ENCODE data around the gene ASPN.

ASPN gene

GRCh38 chr9:92494856-92495255 is 12.6 kb upstream of the ASPN start:
- DNase-seq (ENCODE audit: low read depth, low spot score), result no peak

GRCh38 chr9:92493749-92494387 is 11.6 kb upstream of the ASPN start:
- no peaks in the 10 kb centered on the region for H3K9me3 ChIP-seq (ENCODE audit: insufficient read depth, low read length)
- H3K4me1 ChIP-seq (ENCODE audit: insufficient read depth, insufficient read length), result no peaks in the 10 kb centered on the region
- H3K4me3 ChIP-seq (ENCODE audit: insufficient read length, low read depth), result no peak overlapping the region
- TF ChIP-seq ZNF274 (IDR thresholded peaks at IDR 0.05; ENCODE audit: low read depth, low read length) (no peak), SUZ12 (IDR thresholded peaks at IDR 0.05; ENCODE audit: extremely low read depth, insufficient read depth, insufficient read length) (no peak), YY1 (IDR thresholded peaks at IDR 0.05; ENCODE audit: insufficient read depth, insufficient read length) (no peak)
- H3K27me3 ChIP-seq (ENCODE audit: insufficient read depth, insufficient read length), result no peaks in the 10 kb centered on the region
- no peak for DNase-seq (ENCODE audit: low read depth, low spot score)
- no peak overlapping the region for H3K9ac ChIP-seq (ENCODE audit: insufficient read length, low read depth)
- no peaks in the 10 kb centered on the region for H3K36me3 ChIP-seq (ENCODE audit: insufficient read depth, insufficient read length, low read length)

More at GRCh38 chr9:92494856-92495255, 12.6 kb upstream of the ASPN start:
- no peaks in the 10 kb centered on the region for H3K4me1 ChIP-seq (ENCODE audit: insufficient read depth, insufficient read length)
- TF ChIP-seq YY1 (IDR thresholded peaks at IDR 0.05; ENCODE audit: insufficient read depth, insufficient read length) (no peak), ZNF274 (IDR thresholded peaks at IDR 0.05; ENCODE audit: low read depth, low read length) (no peak), SUZ12 (IDR thresholded peaks at IDR 0.05; ENCODE audit: extremely low read depth, insufficient read depth, insufficient read length) (no peak)
- H3K9ac ChIP-seq (ENCODE audit: insufficient read length, low read depth), result no peak overlapping the region
- H3K36me3 ChIP-seq (ENCODE audit: insufficient read depth, insufficient read length, low read length), result no peaks in the 10 kb centered on the region
- H3K9me3 ChIP-seq (ENCODE audit: insufficient read depth, low read length), result no peaks in the 10 kb centered on the region
- no peak overlapping the region for H3K4me3 ChIP-seq (ENCODE audit: insufficient read length, low read depth)
- H3K27me3 ChIP-seq (ENCODE audit: insufficient read depth, insufficient read length), result no peaks in the 10 kb centered on the region

GRCh38 chr9:92492781-92493401 is 10.6 kb upstream of the ASPN start:
- no peaks in the 10 kb centered on the region for H3K4me1 ChIP-seq (ENCODE audit: insufficient read depth, insufficient read length)
- no peak for DNase-seq (ENCODE audit: low read depth, low spot score)
- no peak for TF ChIP-seq ZNF274 (IDR thresholded peaks at IDR 0.05; ENCODE audit: low read depth, low read length)
- no peak for TF ChIP-seq YY1 (IDR thresholded peaks at IDR 0.05; ENCODE audit: insufficient read depth, insufficient read length)
- no peak for TF ChIP-seq SUZ12 (IDR thresholded peaks at IDR 0.05; ENCODE audit: extremely low read depth, insufficient read depth, insufficient read length)

GRCh38 chr9:92488681-92489550 is 6.6 kb upstream of the ASPN start:
- Histone ChIP-seq H3K4me1 (ENCODE audit: insufficient read depth, insufficient read length) (no peaks in the 10 kb centered on the region), H3K27me3 (ENCODE audit: insufficient read depth, insufficient read length) (no peaks in the 10 kb centered on the region), H3K36me3 (ENCODE audit: insufficient read depth, insufficient read length, low read length) (no peaks in the 10 kb centered on the region), H3K4me3 (ENCODE audit: insufficient read length, low read depth) (no peak overlapping the region), H3K9ac (ENCODE audit: insufficient read length, low read depth) (no peak overlapping the region), H3K9me3 (ENCODE audit: insufficient read depth, low read length) (no peaks in the 10 kb centered on the region)
- no peak for TF ChIP-seq YY1 (IDR thresholded peaks at IDR 0.05; ENCODE audit: insufficient read depth, insufficient read length)
- TF ChIP-seq SUZ12 (IDR thresholded peaks at IDR 0.05; ENCODE audit: extremely low read depth, insufficient read depth, insufficient read length), result no peak
- TF ChIP-seq ZNF274 (IDR thresholded peaks at IDR 0.05; ENCODE audit: low read depth, low read length), result no peak
- DNase-seq (ENCODE audit: low read depth, low spot score), result no peak

More at GRCh38 chr9:92492781-92493401, 10.6 kb upstream of the ASPN start:
- Histone ChIP-seq H3K9me3 (ENCODE audit: insufficient read depth, low read length) (no peaks in the 10 kb centered on the region), H3K4me3 (ENCODE audit: insufficient read length, low read depth) (no peak overlapping the region), H3K9ac (ENCODE audit: insufficient read length, low read depth) (no peak overlapping the region), H3K36me3 (ENCODE audit: insufficient read depth, insufficient read length, low read length) (no peaks in the 10 kb centered on the region), H3K27me3 (ENCODE audit: insufficient read depth, insufficient read length) (no peaks in the 10 kb centered on the region)

- no peaks in the 10 kb centered on the region for H3K36me3 ChIP-seq (ENCODE audit: insufficient read depth, insufficient read length, low read length)
- no peak overlapping the region for H3K9ac ChIP-seq (ENCODE audit: insufficient read length, low read depth)
- no peaks in the 10 kb centered on the region for H3K27me3 ChIP-seq (ENCODE audit: insufficient read depth, insufficient read length)
- no peaks in the 10 kb centered on the region for H3K4me1 ChIP-seq (ENCODE audit: insufficient read depth, insufficient read length)
- TF ChIP-seq ZNF274 (IDR thresholded peaks at IDR 0.05; ENCODE audit: low read depth, low read length) (no peak), YY1 (IDR thresholded peaks at IDR 0.05; ENCODE audit: insufficient read depth, insufficient read length) (no peak), SUZ12 (IDR thresholded peaks at IDR 0.05; ENCODE audit: extremely low read depth, insufficient read depth, insufficient read length) (no peak)
- no peaks in the 10 kb centered on the region for H3K9me3 ChIP-seq (ENCODE audit: insufficient read depth, low read length)
- no peak for DNase-seq (ENCODE audit: low read depth, low spot score)
- no peak overlapping the region for H3K4me3 ChIP-seq (ENCODE audit: insufficient read length, low read depth)
Measured at GRCh38 chr9:92486371-92486770, 4.1 kb upstream of the ASPN start.

- no peaks in the 10 kb centered on the region for H3K36me3 ChIP-seq (ENCODE audit: insufficient read depth, insufficient read length, low read length)
- H3K4me1 ChIP-seq (ENCODE audit: insufficient read depth, insufficient read length), result no peaks in the 10 kb centered on the region
- no peak overlapping the region for H3K9ac ChIP-seq (ENCODE audit: insufficient read length, low read depth)
- TF ChIP-seq ZNF274 (IDR thresholded peaks at IDR 0.05; ENCODE audit: low read depth, low read length) (no peak), YY1 (IDR thresholded peaks at IDR 0.05; ENCODE audit: insufficient read depth, insufficient read length) (no peak), SUZ12 (IDR thresholded peaks at IDR 0.05; ENCODE audit: extremely low read depth, insufficient read depth, insufficient read length) (no peak)
- H3K9me3 ChIP-seq (ENCODE audit: insufficient read depth, low read length), result no peaks in the 10 kb centered on the region
- no peaks in the 10 kb centered on the region for H3K27me3 ChIP-seq (ENCODE audit: insufficient read depth, insufficient read length)
- DNase-seq (ENCODE audit: low read depth, low spot score), result no peak
- H3K4me3 ChIP-seq (ENCODE audit: insufficient read length, low read depth), result no peak overlapping the region
Measured at GRCh38 chr9:92484563-92484962, 2.3 kb upstream of the ASPN start.

All from NT2/D1 (cell line).